Hematopoietic multipotent progenitor cell treated with erythropoietin and hydrocortisone succinate and interleukin-3 and kit ligand, for 15 days (in vitro differentiated cells): ENCODE results near the gene ING4.
"Not testable (repeated sequence)": the region's sequence is repeated elsewhere in the genome, so short reads cannot be mapped to it uniquely, and the experiment has no call there.

Experiments
- DNase-seq: peaks from one replicate; pipeline ENCODE4 v3.0.0-alpha.2; 2015; ENCODE audit warnings: low spot score

ING4 gene

GRCh38 chr12:6662906-6663742, at the start of gene ING4:
ING4 (minus strand) TSS chr12:6663119; CDS start chr12:6663101, 18 bp downstream.
- DNase-seq, result peak; percentile 100

GRCh38 chr12:6708960-6709394, 46.1 kb upstream of the ING4 start:
- no peak for DNase-seq

- not testable (repeated sequence) for DNase-seq
These were observed 45.4 kb upstream of the ING4 start for GRCh38 chr12:6708351-6708750.

GRCh38 chr12:6703631-6704030, 40.7 kb upstream of the ING4 start:
- DNase-seq, result no peak

- DNase-seq, result no peak
These were observed 38.3 kb upstream of the ING4 start for GRCh38 chr12:6701078-6701768.

GRCh38 chr12:6700646-6701051, 37.7 kb upstream of the ING4 start, which contains the start of gene PIANP:
PIANP (minus strand) TSS chr12:6700815; CDS start chr12:6698061, 2,754 bp downstream.
- no peak for DNase-seq

GRCh38 chr12:6699989-6700645, 37.2 kb upstream of the ING4 start:
- DNase-seq, result no peak

- DNase-seq, result no peak
These were observed 36.5 kb upstream of the ING4 start for GRCh38 chr12:6699259-6699988.

GRCh38 chr12:6698352-6699046, 35.6 kb upstream of the ING4 start:
- no peak for DNase-seq

GRCh38 chr12:6697584-6698351, 34.8 kb upstream of the ING4 start:
- peak; percentile 49 for DNase-seq

GRCh38 chr12:6696690-6697583, 34.0 kb upstream of the ING4 start:
- DNase-seq, result no peak

- no peak for DNase-seq
These were observed 32.6 kb upstream of the ING4 start for GRCh38 chr12:6695313-6696045.

GRCh38 chr12:6694701-6695100, 31.8 kb upstream of the ING4 start:
- DNase-seq, result no peak

- no peak for DNase-seq
These were observed 31.0 kb upstream of the ING4 start for GRCh38 chr12:6693832-6694355.

- no peak for DNase-seq
These were observed 30.0 kb upstream of the ING4 start for GRCh38 chr12:6692888-6693287.

- DNase-seq, result no peak
These were observed 28.6 kb upstream of the ING4 start for GRCh38 chr12:6691473-6691872.

- DNase-seq, result peak; percentile 98
These were observed 26.3 kb upstream of the ING4 start, which contains the start of gene ZNF384 for GRCh38 chr12:6688999-6689882. ZNF384 (minus strand) TSS chr12:6689375; CDS start chr12:6679520, 9,855 bp downstream.
